ENCODE results near the gene UBASH3B.
"Not testable (repeated sequence)": the region's sequence is repeated elsewhere in the genome, so short reads cannot be mapped to it uniquely, and the experiment has no call there.

Gene UBASH3B

DNA sequence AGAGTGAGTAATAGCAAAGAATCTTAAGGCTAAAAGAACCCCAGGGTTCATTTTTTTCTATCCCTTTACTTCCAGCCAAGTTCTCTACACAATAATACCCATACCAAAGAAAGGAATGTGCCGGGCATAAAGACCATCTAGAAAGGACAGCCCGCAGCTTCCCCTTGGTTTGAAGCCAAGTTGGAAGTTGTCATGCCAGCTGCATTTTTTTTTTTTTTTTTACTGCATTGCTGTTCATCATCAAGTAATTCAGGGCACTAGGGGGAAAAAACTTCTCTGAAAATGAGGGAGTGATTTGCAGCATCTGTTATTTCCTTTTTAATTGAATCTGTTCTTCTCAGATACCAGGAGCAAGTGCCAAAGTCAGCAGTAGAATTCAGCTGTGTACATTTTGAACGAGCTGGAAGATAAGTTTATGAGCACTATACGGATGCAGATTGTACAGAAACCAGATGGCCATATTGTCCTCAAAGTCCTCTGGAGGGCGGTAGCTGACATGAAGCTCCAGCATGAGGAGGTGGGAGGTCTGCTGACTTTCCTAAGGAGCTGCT, 56.4 kb downstream of the UBASH3B start:
- DNase-seq, result no peak

DNA sequence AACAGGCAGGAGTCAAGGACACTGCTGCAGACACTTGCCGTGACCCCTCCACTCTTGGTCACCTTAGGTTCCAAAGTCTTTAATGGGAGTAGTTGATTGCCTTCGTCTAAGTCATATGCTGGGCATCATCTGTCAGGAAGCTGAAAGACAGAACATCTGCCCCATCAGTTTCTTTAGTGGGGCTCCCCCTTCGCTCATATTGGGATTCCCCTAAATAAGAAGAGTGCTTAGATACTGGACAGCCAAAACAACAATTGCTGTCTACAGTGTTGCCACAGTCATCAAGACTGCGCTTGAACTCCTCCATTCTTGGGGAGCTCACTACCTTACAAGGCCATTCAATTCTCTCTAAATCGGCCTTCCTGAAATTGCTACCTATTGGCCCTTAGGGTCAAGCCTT, 58.5 kb downstream of the UBASH3B start:
- DNase-seq, result no peak

DNA sequence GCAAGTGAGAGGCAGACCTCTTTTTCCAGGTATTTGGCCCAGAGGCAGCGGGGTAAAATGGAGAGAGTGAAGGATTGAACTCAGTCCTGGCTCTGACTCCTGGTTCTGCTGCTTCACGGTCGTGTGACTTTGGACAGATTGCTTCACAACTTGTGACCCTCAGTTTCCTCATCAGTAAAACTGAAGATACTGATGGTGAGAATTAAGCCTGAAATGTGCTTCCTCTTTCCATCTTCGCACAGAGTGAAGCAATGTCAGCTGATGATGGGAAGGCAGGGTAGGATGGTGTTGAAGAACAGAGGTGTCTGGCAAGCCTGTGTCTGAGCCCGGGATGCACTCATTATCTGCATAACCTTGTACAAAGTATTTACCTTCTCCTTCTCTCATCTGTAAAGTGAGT, 59.0 kb downstream of the UBASH3B start:
- no peak for DNase-seq

DNA sequence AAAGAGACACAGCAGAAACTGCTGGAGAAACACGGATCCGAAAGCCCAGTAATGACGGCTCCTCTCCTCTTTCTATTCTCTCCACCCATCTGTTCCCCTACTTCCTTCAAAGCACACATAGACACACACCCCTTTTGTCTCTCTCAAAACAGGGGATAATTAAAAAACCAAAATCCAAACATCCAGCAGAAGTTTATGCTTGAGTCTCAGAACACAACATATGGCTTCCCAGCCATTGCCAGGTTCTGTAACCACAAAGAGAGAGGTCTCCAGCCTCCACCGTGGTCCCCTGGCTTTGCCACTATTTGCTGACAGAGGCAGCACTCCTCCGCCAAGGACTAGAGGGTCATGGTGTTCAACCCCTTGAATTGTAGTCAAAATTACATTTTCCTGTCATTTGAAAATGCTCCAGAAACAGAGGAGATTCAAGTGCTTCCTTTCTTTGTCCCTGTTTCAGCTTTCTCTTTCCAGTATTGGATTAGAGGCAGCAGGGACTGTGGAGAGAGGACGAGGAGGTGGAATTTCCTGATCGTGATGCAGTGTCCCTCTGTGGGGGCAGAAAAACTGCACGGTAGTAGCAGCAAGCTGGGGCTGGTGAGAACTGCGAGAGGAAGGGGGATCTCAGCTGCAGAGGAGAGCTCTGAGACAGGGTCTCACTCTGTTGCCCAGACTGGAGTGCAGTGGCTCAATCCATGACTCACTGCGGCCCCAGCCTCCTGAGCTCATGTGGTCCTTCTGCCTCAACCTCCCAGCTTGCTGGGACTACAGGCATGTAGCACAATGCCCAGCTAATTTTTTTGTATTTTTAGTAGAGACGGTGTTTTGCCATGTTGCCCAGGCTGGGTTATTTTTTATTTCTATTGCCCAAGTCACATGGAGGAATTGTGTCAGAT, 60.3 kb downstream of the UBASH3B start:
- no peak for DNase-seq

DNA sequence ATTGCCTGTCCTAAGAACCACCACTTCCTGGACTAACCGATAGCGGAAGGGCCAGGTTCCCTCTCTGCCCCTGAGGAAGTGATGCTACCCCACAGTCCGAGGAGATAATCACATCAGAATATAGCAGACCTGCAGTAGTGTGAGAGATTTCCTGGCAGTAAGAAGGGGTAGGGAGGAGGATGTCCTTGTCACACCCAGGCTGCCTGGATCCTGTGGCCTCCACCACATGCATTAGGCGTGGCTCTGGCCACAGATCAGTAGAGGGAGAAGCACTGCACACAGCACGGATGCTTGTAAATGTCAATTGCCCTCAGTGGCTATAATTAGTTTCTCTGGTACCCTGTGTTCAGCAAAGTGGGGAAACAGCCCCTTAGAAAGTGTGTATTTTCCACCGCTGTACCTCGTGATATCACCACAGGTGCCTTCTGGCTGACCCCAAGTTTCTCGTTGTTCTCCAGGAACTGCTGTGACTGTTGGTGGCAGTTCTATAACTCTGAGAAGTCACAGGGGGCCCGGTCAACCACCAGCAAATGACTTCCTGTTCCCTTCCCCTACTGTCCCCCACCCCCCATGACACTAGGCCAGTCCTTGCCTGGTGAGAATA, 61.8 kb downstream of the UBASH3B start:
- no peak for DNase-seq

DNA sequence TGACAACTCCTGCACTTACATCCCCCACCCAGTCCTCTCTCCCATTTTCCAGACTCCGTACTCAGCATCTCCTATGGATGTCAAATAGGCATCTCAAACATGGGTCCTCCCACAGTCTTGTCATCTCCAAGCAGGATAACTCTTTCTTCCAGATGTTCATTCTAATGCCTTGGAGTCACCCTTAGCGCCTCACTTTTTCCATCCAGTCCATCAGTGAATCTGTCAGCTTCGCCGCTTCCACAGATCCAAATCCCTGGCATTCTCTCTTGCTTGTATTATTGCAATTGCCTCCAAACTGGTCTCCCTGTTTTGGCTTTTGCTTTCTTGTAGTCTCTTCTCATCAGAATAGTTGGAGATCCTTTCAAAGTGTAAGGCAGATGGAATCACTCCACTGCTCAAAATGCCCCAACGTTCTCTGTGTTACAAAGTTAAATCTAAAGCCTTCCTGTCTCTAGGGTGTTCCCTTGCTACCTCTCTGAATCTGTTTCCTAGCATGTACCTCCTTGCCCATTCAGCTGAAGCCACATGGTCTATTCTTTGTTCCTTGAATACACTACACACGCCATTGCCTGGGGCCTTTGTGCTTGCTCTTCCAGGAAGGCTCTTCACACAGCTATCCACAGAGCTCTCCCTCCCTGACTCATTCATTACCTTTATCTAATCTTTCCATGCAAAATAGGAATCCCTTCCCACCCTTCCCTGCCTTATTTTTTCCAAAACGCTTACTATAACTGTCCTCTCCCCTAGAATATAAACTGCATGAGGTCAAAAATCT, 64.8 kb downstream of the UBASH3B start:
- DNase-seq, result no peak

DNA sequence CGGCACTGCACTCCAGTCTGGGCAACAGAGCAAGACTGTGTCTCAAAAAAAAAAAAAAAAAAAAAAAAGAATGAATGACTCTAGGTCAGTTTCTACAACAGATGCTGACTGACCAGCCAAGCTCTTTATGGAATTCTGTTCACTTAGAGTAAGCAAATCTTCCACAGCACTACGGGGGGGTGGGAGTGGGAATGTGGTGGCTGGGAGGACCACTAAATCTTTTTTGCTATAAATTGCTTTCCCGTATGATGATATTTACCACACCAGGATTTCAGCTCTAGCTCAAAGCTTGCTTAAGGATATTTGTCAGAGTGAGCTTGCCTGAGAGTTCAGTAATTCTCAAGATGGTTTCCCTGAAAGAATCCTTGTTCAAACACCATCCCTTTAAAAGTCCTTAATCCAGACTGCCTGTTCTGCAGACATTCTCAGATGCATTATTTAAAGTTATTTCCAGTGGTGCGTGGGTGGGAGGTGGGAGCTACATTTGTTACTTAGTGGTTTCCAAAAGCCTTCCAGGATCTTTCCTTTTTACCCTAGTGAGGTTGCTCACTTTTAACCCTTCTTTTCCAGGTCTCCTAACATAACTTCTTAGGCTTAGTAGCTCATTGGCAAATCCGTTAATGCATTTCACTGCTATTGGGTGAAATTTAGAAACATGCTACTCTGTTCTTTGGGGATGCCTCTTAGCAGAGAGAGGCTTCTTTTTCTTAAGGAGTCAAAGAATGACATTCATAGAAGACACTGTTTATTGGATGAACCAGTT, 65.9 kb downstream of the UBASH3B start:
- DNase-seq, result no peak

DNA sequence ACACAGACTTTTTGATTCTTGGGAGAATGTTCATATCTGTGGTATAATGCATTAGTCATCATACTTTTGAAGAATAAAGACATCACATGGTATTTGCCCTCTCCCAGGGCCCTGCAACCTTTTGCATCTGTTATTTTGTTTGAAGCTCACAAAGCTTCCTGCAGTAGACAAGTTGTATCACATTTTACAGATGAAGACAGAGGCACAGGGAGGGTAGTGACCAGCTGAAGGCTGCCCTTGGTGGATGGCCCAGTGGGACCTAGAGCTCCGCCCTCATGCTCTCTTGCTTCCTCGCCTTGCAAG, 66.4 kb downstream of the UBASH3B start:
- no peak for DNase-seq

DNA sequence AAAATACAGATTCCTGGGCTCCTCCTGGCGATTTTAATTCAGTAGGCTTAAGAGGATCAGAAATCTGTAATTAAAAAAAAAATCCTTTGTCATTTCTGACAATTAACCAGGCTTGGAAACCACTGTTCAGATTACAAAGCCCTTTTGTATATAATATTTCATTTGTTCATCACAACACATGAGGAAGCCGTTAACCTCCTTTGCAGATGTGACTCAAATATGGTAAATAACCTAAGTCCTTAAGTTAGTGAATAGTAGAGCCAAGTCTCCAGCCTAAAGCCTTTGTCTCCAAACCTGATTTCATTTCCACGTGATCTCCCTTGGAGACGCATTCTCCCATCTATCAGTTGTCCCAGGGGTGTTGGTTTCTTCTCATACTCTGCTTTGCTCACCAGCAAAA, 67.6 kb downstream of the UBASH3B start:
- no peak for DNase-seq

DNA sequence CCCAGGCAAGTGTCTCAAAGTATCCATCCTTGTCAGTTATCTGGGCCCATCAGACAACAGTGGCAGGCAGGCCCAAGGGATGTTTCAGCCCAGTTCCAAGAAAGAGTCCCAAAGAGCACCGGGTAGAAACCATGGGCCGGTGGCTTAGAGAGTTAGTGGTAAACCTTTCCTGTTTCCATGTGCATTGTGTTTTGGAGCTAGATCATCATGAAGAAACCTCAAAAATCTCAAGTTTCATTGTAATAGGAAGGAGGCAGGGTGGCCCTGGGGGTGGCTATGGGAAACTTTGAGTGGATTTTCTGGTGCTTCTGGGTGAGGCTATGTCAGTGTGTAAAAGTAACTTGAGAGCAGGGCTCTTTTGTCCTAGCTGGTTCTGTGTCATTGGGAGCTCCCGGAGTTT, 68.1 kb downstream of the UBASH3B start:
- DNase-seq, result no peak

DNA sequence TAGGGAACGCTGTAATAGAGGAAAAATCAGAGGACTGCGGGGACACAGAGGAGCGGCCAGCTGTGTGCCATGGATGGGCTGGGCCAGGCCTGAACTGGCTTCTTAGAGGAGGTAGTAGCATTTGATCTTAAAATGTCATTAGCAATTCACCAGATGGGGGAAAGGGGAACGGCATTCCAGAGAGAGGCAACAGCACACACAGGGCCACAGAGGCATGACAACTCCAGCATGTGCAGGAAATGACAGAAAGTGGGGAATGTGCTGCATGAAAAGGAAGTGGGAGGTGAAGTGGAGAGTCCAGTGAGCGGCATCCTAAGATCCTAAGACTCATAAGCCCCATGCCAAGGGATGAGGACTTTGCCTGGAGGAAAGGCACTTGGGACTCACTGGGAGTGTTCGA, 69.0 kb downstream of the UBASH3B start:
- DNase-seq, result no peak

DNA sequence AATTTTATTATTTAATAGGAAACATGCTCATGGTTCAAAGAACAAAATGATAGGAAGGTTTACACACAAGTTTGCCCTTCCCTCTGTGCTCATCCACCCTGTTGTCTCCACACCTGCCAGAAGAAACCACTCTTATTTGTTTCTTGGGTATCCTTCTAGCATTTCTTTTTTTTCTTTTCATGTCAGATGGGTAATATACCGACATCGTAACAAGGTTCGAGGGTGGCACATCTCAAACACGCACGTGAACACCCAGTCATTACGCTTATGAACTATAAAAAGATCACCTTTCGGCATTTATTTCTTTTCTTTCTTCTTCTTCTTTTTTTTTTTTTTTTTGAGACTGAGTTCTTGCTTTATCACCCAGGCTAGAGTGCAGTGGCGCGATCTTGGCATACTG, 70.5 kb downstream of the UBASH3B start:
- DNase-seq, result no peak

DNA sequence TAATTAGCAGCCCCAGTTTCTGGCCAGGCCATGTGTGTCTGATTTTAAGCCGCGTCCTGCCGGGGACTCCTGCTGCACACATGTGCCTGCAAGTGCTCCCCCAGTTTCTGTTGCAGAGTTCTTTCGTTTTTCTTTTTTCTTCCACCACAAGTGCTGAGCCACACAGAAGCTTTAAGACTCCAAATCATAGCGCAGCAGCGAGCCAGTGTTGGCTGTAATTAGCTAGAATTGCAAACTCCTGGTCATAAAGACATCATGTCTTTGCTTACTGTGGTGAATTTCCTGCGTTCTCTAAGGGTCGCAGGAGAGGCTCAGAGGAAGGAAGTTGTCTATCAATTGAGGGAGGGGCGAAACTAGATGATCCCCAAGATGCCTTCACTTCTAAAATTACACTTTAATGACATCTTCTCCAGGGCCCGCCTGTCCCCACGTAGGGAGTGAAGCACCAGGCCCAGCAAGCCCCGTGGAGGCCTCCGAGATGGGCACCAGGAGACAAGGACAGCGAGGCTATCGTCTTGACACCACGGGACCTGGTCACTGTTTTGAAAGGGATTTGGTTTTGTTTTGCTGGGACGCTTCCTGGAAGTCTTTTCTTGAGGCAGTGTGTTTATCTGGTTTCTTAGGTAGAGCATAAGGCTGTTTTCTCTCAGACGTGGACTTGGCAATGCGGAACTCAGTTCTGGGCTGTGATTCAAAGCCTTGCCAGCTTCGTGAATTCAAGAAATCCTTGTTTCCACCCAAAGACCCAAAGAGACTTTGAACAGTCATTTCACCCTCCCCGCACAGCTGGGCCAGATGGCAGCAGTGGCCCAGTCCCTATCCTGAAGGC, 71.8 kb downstream of the UBASH3B start:
- no peak for DNase-seq

DNA sequence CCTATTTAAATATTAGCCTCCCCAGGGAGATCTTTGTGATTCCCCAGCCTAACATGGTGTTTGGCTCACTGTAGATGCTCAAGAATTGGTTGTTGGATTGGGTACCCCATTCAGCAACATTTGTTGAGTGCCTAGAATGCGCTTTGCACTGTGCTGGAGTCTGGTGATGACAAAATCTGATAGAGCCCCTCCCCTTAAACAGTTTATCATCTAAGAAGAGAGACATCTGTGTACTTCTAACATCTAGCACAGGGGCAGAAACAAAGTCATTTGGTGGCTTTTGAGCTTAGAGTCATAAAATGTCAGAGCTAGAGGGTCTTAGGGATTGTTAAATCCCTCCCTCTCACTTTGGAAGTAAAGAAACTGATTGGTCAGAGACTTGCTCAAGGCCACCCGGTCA, 73.0 kb downstream of the UBASH3B start:
- no peak for DNase-seq

DNA sequence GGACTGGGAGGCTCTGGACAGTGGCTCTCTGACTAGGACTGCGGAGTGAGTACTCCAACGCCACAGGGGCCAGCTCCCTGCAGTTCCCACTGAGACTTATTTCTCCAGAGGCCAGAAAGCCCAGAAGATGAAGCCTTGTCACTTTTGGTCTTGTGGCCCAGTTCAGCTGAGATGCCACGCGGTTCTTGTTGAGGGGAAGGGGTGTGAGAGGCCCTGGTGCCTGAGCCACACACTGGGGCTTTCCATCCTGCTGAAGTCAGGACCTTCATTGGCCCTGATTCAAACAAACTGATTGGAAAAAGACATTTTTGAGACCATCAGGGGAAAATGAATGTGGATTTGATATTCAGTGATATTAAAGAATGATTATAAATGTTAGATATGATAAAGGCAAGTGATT, 73.6 kb downstream of the UBASH3B start:
- DNase-seq, result no peak

DNA sequence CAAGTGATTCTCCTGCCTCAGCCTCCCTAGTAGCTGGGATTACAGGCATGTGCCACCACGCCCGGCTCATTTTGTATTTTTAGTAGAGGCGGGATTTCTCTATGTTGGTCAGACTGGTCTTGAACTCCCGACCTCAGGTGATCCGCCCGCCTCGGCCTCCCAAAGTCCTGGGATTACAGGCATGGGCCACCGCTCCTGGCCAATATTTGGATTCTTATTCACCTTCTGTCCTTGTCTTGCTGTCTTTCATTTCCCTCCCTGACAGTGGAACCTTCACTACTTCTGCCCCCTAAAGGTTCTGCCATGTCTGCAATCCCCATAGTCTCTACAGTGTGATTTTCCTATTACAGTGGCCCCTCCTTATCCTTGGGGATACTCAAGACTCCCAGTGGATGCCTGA, 75.2 kb downstream of the UBASH3B start:
- not testable (repeated sequence) for DNase-seq

DNA sequence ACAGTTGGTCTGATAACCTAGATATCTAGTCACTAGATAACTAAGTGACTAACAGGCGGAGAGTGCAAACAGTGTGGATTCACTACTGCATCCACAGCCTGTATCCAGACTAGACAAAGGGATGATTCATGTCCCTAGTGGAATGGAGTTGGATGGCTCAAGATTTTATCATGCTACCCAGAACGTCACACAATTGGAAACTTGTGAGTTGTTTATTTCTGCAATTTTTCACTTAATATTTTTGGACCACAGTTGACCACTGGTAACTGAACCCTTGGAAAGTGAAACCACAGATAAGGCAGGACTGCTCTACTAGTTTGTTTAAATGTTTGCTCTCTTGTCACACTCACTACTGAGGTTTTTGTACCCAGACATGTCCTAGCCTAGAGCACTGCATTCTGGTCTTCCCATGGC, 76.0 kb downstream of the UBASH3B start:
- DNase-seq, result no peak

DNA sequence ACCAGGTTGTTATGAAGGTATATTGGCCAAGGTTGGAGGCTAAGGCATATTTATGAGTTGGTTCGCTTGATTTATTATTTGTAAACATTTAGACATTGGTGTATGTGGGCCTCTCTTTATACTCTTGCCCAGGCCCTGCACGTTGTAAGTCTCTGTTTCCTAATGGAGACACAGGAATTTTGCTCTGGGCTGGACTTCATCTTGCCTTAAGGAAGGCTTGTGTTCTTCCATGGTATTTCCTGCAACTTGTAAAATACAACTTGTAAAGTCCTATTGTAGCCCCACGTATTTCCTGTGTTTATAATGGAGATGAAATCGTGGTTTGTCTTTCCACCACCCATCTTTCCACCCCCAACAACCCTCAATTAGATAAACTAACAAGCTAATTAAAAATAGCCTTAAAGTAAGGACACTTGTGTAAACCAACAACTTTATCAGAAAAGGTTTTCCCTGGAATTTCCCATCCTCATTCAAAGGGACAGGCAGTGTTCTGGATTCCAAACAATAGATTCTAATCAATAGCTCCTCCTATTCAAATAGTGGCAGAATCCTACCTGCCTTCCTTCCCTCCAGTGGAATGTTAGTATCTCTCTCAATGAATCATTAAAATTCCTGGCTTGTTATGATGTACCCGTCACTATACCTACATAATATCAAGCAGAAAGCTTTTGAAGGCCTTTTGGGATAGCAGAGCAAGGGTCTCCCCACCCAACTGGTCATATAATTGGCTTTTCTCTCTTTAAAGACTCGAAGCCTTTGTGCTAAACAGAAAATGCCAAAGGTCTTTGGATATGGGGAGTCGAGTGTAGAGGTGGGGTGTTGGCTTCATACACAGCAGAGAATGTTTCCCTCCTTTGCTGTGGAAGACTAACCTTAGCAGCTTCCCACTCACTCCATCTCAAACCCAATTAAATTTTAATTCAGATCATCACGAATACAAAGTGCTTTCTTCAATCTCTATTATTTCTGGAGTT, 77.1 kb downstream of the UBASH3B start:
- no peak for DNase-seq

DNA sequence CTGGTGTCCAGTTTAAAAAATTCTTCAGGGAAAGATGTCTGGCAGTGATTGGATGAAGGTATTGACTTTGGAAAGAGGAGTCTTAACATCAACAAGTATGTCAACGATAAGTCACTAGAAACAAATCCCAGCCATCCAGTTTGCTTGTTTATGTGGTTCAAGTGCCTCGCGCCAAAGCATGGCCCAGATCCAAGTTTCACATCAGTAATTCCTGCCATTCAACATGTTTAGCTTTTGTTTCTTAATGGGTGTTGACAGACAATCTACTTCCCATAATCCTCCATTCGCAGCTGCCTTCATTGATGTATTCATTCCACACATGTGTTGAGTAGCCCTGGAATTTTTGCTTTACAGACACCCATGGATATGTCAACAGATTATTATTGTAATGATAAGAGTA, 77.8 kb downstream of the UBASH3B start:
- no peak for DNase-seq

DNA sequence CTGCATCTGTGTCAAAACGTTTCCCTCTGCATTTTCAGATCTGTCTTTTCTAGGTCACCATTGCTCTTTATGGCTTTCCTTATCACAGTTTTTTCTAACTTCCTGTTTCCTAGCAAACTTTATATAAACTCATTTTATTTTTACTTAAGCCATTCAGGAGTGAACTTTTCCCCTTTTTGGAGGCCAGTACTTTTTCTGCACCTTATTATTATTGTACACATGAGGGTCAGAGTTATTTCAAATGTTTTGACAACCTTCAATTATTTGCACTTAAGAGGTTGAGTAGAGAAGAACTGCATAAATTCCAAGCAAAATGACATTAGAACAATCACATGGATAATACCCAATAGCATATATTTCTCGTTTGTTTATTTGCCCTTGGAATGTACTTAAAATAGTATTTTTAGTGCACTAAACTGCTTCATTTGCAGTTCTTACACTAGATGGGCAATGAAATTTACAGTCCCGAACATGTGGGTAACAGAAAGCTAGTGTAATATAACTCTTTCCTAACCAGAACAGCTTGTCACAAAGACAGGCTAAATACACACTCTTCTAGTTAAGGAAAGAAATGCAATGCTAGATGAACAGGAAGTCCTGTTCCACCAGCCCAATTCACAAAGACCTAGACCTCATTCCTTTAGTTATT, 79.5 kb downstream of the UBASH3B start:
- DNase-seq, result no peak

All from activated CD4-positive, CD25-positive, alpha-beta regulatory T cell treated with anti-CD3 and anti-CD28 coated beads, Interleukin-2, amount 50 U/mL, for 72 hours (primary cell).